Measurements from ENCODE around the gene KCTD5.
"Not testable (repeated sequence)": the region's sequence is repeated elsewhere in the genome, so short reads cannot be mapped to it uniquely, and the experiment has no call there.

DNA sequence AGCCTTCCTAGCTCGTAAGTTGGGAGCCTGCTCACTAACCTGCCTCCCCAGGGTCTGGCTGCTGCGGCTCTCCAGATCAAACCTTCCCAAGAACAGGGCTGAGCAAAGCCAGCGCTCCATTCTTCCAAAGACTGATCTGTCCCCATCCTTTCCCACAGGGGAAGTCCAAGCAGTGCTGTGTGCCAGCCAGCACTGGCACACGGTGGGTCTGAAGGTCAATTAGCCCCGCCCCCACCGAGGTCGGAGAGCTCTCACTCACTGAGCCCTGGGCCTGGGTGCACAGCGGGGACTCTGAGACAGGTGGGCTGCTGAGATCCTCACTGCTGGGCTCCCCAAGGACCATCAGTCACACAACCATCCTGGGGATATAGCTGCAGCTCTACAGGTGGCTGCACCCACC, 27.4 kb upstream of the KCTD5 start:
- TF ChIP-seq, protein P1, sequence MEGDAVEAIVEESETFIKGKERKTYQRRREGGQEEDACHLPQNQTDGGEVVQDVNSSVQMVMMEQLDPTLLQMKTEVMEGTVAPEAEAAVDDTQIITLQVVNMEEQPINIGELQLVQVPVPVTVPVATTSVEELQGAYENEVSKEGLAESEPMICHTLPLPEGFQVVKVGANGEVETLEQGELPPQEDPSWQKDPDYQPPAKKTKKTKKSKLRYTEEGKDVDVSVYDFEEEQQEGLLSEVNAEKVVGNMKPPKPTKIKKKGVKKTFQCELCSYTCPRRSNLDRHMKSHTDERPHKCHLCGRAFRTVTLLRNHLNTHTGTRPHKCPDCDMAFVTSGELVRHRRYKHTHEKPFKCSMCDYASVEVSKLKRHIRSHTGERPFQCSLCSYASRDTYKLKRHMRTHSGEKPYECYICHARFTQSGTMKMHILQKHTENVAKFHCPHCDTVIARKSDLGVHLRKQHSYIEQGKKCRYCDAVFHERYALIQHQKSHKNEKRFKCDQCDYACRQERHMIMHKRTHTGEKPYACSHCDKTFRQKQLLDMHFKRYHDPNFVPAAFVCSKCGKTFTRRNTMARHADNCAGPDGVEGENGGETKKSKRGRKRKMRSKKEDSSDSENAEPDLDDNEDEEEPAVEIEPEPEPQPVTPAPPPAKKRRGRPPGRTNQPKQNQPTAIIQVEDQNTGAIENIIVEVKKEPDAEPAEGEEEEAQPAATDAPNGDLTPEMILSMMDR (IDR thresholded peaks at IDR 0.05) = not testable (repeated sequence)
- TF ChIP-seq POLR2A (IDR thresholded peaks at IDR 0.05) = not testable (repeated sequence)
